ENCODE results near the gene ZDHHC21. TPM values are rescaled to one million over a fixed set of nuclear protein-coding genes. Genes with fewer than 3 reads are reported as not detected.

The ZDHHC21 gene
- total RNA-seq, 1 experiment from 2014 or later: 9.0 TPM

- no peak overlapping the region for H2AFZ ChIP-seq (ENCODE audit: low read length)
- H3K56ac ChIP-seq (ENCODE audit: insufficient read length, low read depth, low read length): no peak overlapping the region
- Mint-ChIP-seq H3K27me3 (ENCODE audit: low read depth) (no peaks in the 10 kb centered on the region), H3K4me3 (no peak overlapping the region), H3K27ac (no peak overlapping the region), H3K36me3 (ENCODE audit: insufficient read depth in 1 of 3, low read depth in 3 of 3) (peaks cover 0 to 4% (median 0%) of the 10 kb centered on the region in 3 experiments; a peak in 2 of 7 replicates), H3K4me1 (peaks cover 0 to 4% of the 10 kb centered on the region in 2 experiments; a peak in 2 of 4 replicates), H3K9me3 (peaks cover 2 to 5% of the 10 kb centered on the region in 2 experiments; a peak in 3 of 5 replicates)
- WGBS (ENCODE audit: extremely low coverage, insufficient read length, low lambda C conversion rate): no CpG with 5 or more reads among the region's 4 CpGs
- no peaks in the 10 kb centered on the region for H3K79me2 ChIP-seq (ENCODE audit: insufficient read depth, low read length)
- H3K27me3 ChIP-seq (ENCODE audit: insufficient read depth, low read length): no peaks in the 10 kb centered on the region
- no peak overlapping the region for H2AK5ac ChIP-seq (ENCODE audit: insufficient read length, low read length)
- no peak overlapping the region for H2BK12ac ChIP-seq (ENCODE audit: insufficient read length, low read depth, low read length)
- no peak overlapping the region for H2BK20ac ChIP-seq (ENCODE audit: low read depth, low read length, poor library complexity, severe bottlenecking)
- no peaks in the 10 kb centered on the region for H4K20me1 ChIP-seq (ENCODE audit: control insufficient read depth, insufficient read depth, insufficient read length)
- no peak overlapping the region for H3K27ac ChIP-seq (ENCODE audit: insufficient read length, low read depth, low read length)
- no peak for DNase-seq
- no peak overlapping the region for H3K23ac ChIP-seq (ENCODE audit: insufficient read length, low read depth, low read length)
- no peak overlapping the region for H3T11ph ChIP-seq (ENCODE audit: low read length)
- H2BK15ac ChIP-seq (ENCODE audit: low read depth, low read length): no peak overlapping the region
- H2BK120ac ChIP-seq (ENCODE audit: low read depth, low read length, poor library complexity, severe bottlenecking): no peak overlapping the region
- no peak overlapping the region for H3K9ac ChIP-seq (ENCODE audit: extremely low read depth, insufficient read length, low read length)
- H3K14ac ChIP-seq (ENCODE audit: insufficient read depth, low read length): no peak overlapping the region
- H3K9me3 ChIP-seq (ENCODE audit: control insufficient read depth, low read depth, low read length): no peaks in the 10 kb centered on the region
- H3K23me2 ChIP-seq (ENCODE audit: insufficient read length, low read depth, low read length, poor library complexity, severe bottlenecking): no peaks in the 10 kb centered on the region
- H3K4me2 ChIP-seq (ENCODE audit: insufficient read depth, insufficient read length, low read length): no peak overlapping the region
- H3K18ac ChIP-seq (ENCODE audit: insufficient read length, low read depth, low read length): no peak overlapping the region
- no peak overlapping the region for H2BK5ac ChIP-seq (ENCODE audit: insufficient read length, low read length)
- no peak overlapping the region for H4K8ac ChIP-seq (replicated peaks; ENCODE audit: insufficient read length, low read depth, low read length)
- TF ChIP-seq CTCF (conservative IDR thresholded peaks at IDR 0.05): no peak
- H4K91ac ChIP-seq (ENCODE audit: insufficient read length, low read depth, low read length): no peak overlapping the region
- H3K79me1 ChIP-seq (ENCODE audit: insufficient read depth, low read depth, low read length, poor library complexity, severe bottlenecking): no peaks in the 10 kb centered on the region
- no peak overlapping the region for H3K4ac ChIP-seq (ENCODE audit: low read depth, low read length)
- H4K5ac ChIP-seq (ENCODE audit: insufficient read length, low read depth, low read length): no peak overlapping the region
- H3K4me1 ChIP-seq (ENCODE audit: insufficient read depth, low read length): no peaks in the 10 kb centered on the region
Measured at GRCh38 chr9:14702200-14702720, 9.0 kb upstream of the ZDHHC21 start.
